NCI-H2171 treated with DMSO at 0.1 percent for 48 hours (cell line): ENCODE data around the gene SYNGR3.
"Not testable (repeated sequence)": the region's sequence is repeated elsewhere in the genome, so short reads cannot be mapped to it uniquely, and the experiment has no call there.

Experiments used
- DNase-seq: peaks from one replicate; lab custom pipeline; 2025; lab: John Stamatoyannopoulos, UW

The SYNGR3 gene

DNA sequence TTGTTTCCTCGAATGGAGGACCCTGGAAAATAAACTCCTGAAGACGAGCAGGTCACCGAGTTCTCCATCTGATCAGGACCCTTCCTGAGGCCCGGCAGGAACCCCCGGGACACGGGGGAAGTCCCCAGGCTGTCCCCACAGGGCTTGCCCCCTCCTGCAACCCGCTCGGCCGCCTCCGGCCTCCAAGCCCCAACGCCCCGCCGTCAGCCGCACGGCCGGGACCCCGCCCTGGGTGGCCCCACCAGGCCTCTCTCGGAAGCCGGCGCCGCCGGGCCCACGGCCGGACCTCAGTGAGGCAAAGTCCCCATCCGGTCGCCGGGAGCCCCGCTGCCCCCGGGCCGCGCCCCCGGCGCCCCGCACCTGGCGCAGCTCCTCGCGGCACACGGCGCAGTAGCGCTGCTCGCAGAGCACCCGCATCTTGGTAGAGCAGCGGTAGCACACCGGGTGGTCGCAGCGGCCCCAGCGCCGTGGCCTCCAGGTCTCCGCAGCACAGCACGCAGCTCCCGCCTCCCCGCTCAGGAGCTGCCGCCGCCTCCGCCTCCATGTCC, 19.5 kb downstream of the SYNGR3 start:
- DNase-seq = no peak

DNA sequence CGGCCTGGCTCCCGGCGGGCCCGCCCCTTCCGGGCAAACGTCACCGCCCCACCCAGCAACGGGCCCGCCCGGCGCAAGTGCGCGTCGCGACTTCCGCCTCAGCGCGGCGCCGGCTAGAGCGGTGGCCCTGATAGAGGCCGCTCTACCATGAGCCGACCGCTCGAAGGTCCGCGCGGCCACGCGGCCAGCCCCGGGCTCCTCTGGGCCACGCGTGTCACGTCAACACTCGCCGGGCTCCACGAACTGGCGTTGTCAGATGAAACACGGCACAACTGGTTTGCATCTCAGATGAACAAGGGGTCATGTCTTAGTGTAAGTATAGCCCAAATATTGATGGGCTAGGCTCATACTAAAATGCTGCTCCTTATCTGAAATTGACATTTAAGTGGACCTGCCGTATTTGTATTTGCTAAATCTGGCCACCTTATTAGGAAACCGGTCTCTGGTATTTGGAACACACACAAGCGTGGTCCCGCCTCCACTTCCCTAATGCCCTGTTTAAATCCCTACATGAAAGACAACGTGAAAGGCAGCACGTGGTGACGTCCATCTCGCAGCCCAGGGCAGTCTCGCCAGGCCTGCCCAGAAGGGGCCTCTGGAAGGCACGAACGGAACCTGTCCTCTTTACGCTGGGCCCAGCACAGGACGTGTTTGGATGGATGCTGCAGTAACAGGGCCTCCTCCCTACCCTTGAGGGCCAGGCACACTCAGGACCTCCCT, 20.2 kb downstream of the SYNGR3 start, which contains the start of gene ZNF598:
TSS of gene ZNF598 (minus strand) at position 31 of the 720 bp plus-strand sequence.
- DNase-seq = peak; percentile 80

DNA sequence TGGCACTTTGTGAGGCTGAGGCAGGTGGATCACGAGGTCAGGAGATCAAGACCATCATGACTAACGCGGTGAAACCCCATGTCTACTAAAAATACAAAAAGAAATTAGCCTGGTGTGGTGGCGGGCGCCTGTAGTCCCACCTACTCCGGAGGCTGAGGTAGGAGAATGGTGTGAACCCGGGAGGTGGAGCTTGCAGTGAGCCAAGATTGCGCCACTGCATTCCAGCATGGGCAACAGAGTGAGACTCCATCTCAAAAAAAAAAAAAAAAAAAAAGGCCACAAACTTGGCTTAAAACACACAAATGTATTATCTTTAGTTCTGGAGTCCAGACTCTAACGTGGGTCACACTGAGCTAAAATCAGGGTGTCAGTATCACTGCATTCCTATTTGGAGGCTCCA, 22.0 kb downstream of the SYNGR3 start:
- not testable (repeated sequence) for DNase-seq

DNA sequence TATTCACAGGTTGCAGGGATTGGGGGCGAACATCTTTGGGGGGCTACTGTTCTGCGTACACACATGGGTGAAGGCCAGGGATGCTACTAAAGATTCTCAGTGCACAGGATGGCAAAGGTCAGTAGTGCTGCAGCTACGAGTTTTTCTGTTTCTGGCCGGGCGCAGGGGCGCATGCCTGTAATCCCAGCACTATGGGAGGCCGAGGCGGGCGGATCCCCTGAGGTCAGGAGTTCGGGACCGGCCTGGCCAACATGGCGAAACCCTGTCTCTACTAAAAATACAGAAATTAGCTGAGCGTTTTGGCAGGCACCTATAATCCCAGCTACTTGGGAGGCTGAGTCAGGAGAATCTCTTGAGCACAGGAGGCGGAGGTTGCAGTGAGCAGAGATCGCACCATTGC, 23.8 kb downstream of the SYNGR3 start:
- DNase-seq = no peak

DNA sequence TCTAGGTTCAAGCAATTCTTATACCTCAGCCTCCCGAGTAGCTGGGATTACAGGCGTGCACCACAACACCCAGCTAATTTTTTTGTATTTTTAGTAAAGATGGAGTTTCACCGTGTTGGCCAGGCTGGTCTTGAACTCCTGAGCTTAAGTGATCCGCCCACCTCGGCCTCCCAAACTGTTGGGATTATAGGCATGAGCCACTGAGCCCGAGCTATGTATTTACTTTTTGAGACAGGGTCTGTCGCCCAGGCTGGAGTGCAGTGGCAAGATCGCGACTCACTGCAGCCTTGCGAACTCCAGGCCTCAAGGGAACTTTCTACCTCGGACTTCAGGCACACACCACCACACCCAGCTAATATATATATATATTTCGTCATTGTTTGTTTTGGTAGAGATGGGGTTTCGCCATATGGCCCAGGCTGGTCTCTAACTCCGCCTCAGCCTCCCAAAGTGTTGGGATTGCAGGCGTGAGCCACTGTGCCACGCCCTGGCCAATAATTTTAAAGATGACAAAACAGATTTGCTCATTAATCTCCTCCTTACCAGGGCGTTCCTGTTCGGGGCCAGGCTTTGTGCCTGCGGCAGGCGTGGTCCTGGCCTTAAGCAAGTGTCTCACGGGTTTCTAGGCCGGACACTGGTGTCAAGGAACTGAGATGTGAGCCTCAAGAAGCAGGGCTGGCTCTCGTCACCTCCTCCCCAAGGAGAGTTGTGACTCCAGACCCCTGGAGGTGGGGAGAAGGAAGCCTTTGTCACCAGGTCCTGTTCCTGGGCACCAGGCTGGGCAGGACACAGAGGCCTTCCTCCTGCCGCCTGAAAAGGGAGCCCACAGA, 25.6 kb downstream of the SYNGR3 start:
- DNase-seq = peak; percentile 67

DNA sequence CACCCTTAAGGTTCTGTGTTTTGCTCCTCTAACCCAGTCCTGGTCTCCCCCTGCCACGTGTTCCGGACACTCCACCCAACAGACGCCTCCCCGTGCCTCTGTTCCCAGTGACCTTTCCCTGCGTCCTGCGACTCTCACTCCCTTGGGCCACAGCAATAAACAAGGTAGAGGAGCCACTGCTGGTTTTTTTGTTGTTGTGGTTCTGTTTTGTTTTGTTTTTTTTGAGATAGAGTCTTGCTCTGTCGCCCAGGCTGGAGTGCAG, 26.1 kb downstream of the SYNGR3 start:
- DNase-seq = no peak

DNA sequence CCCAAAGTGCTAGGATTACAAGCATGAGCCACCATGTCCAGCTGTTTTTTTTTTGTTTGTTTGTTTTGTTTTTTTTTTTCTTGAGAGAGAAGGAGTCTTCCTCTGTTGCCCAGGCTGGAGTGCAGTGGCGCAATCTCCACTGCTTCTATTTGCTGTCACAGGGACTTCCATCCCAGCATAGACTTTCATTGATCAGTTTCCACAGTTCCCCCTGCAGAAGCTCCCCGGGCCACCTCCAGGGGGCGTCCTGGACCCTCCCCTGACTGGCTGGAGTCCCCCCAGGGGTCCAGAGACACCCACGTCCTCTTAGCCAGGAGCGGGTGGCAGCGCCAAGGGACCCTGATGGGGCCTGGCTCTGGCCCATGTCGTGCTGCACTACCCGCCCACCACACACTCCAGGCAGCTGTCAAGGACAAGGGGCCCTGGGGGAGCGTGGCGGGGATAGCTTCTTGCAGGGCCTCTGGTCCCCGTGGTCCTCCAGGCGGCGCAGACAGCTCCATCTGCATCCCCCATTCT, 26.7 kb downstream of the SYNGR3 start:
- DNase-seq = no peak

DNA sequence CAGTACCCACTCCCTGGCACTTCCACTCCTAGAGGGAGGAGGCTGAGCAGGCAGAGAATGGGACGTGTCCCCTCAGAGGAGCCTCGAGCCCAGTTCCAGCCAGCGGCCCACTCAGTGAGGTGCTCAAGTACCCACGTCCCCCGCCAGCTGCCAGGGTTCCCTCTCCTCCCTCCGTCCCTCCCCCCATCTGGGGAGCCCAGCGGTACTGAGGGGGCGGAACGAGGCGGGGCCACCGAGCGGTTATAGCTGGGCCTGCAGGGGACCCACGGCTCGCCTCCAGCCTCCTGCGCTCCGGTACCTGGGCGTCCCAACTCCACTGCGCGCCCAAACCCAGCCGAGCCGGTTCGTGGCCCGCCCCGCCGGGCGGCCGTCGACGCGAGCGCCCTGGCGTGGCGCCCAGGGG, 29.7 kb downstream of the SYNGR3 start, which contains the start of gene NPW:
TSS of gene NPW (plus strand) at position 268 of the 403 bp plus-strand sequence.
- DNase-seq = peak; percentile 69

DNA sequence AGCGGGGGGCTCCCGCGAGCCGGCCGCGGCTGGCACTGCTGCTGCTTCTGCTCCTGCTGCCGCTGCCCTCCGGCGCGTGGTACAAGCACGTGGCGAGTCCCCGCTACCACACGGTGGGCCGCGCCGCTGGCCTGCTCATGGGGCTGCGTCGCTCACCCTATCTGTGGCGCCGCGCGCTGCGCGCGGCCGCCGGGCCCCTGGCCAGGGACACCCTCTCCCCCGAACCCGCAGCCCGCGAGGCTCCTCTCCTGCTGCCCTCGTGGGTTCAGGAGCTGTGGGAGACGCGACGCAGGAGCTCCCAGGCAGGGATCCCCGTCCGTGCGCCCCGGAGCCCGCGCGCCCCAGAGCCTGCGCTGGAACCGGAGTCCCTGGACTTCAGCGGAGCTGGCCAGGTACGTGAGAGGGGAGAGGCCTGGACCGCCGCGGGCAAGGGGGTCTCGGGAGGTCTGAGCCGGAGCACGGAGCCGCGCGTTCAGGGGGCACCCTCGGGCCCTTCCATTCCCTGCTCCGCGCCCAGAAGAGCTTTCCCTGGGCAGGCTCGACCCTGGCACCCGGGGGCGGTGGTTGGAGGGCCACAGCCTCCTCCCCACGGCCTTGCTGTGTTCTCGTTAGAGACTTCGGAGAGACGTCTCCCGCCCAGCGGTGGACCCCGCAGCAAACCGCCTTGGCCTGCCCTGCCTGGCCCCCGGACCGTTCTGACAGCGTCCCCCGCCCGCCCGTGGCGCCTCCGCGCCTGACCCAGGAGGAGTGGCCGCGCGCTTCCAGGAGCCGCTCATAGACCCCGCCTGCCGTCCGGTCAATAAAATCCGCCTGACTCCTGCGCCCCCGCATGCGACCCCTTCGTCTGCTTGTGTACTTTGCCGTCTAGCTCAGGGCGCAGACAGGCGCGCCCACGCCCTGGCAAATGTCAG, 30.4 kb downstream of the SYNGR3 start:
- peak; percentile 51 for DNase-seq

DNA sequence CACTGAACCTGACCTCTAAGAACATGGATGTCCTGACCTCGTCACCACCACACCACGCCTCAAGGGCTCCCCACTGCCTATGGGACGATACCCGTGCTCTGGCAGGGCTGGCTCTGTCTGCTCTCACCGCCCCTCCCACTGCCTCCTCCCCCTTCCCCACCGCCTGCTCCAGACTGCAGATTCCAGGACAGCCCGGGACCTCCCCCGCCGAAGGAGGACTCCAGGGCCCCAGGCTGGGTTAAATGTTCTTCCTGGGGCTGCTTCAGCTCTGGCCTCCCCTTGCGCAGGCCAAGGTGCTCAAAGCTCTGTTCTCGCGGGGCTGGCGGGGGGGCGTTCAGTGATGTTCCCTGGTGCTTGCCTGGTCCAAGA, 32.9 kb downstream of the SYNGR3 start:
- no peak for DNase-seq

DNA sequence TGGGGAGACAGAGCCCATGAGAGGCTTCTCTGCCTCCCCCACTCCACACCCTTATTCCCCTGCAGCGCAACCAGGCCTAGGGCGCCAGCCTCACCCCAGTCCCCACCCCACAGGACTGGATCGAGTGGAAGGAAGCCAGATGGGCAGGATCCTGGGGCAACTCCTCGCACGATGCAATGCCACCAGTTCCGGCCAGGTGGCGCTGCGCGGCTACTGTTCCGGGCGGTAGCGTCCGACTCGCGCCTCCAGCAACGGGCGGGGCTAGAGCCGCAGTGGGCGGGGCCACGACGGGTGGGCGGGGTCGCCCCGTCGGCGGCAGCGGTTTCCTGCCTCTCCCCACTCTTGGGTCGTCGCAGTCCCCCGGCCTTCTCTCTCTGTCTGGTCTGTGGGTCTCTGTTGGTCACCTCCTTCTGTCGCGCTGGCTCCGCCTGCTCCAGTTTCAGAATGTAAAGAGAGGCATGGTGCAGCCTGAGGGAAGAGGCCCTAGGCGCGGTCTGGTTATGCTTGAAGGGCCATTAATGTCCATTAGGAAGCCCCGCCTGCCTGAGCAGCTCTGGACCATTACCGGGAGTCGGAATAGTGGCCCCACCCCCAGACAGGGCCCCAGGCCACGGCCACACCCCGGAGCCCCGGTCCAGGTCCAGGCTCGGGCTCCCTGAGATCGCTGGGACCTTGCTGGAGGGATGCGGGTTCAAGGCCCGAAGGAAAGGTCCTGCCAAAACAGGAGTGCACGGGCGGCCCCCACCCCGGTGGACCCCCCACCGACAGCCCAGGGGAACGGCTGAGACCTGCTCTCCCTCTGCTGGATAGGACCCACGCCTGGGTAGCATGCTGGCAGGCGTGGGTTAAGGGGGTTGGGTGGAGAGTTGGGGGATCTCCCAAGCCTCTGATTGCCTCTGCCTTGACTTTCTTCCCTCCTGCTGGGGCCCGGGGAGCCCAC, 33.6 kb downstream of the SYNGR3 start:
- peak; percentile 86 for DNase-seq

DNA sequence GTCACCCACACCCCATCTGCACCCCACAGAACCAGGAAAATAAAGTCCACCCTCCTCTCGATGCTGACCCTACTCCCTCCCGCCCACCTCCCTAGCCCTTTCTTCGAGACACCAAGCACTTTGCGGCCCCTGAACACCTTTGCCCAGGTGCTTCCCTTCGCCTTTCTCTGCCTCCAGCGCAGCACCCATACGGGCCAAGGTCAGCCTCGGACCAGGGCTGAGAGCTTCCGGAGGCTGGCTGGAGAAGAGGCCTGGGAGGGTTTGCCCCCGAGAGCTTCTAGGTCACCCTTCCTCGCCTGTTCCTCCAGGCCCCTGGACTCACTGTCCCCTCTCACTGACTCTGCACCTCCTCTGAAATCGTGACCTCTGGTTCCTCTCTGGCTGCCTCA, 34.3 kb downstream of the SYNGR3 start:
- DNase-seq = no peak

DNA sequence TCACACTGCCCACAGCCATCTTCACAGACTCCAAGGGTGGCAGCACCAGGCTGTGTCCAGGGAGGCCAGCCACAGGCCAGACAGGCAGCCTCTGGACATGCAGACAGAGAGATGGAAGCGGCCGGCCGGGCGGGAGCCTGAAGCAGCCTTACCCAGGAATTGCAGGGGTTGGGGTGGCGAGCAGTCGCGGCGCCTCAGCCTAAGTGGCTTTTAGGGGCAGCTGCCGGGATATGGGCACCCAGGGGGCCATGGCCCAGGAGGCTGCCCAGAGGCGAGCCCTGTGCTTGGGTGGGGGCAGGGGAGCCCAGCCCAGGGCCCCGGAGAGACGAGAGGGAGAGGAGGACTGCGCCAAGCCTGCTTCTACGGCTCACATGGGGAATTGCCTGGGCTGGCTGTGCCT, 35.5 kb downstream of the SYNGR3 start:
- no peak for DNase-seq

DNA sequence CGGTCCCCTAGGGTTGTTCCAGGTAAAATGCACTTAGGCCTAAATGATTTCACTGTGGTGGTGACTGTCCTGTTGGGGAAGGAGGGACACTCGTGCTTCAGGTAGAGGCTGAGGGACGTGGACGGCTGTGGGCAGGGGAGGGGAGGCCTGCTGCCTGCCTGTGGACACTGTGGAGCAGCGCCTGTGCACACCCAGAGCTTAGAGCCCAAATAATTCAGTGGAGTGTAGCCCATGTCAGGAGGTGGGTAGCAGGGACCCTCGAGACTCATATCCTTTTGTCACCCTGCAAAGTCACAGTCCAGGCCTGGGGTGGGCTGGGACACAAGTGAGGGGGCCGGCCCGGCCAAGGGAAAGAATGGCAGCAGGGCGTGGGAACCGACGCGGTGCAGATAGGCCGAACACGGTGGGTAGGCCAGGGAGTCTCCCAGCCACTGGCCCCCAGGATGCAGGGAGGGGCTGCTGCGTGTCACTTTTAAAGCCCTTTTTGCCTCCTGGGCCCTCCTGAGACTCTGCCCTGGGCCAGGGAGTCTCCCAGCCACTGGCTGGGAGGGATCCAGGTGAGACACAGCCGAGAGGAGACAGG, 36.2 kb downstream of the SYNGR3 start:
- DNase-seq = no peak

DNA sequence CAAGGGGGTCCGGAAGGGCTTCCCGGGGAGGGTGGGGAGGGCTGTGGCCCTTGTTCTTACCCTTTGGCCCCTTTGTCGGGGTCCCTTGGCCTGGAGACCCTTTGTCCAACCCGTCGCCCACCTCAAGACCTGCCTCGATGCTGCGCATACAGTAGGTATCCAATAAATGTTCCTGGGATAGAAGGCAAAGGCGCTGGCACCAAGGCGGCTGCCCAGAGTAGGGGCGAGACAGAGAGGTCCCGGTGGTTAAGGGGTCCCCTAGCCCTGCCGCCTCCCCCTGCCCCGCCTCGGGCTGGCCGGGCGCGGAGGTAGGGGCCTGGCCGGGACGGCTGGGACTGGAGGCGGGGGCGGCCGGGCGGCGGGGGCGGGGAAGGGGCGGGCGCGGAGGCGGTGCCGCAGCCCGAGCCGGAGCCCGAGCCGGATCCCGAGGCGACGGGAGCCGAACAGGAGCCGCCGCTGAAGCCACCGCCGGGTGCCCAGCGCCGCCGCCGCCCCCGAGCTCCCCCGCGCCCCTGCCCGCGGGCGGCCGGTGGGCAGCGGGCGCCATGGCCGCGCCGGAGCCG, 36.8 kb downstream of the SYNGR3 start, which contains the start of gene NHERF2:
TSS of gene NHERF2 (plus strand) at position 442 of the 563 bp plus-strand sequence. CDS start at position 546, 104 bp downstream.
- DNase-seq = no peak

DNA sequence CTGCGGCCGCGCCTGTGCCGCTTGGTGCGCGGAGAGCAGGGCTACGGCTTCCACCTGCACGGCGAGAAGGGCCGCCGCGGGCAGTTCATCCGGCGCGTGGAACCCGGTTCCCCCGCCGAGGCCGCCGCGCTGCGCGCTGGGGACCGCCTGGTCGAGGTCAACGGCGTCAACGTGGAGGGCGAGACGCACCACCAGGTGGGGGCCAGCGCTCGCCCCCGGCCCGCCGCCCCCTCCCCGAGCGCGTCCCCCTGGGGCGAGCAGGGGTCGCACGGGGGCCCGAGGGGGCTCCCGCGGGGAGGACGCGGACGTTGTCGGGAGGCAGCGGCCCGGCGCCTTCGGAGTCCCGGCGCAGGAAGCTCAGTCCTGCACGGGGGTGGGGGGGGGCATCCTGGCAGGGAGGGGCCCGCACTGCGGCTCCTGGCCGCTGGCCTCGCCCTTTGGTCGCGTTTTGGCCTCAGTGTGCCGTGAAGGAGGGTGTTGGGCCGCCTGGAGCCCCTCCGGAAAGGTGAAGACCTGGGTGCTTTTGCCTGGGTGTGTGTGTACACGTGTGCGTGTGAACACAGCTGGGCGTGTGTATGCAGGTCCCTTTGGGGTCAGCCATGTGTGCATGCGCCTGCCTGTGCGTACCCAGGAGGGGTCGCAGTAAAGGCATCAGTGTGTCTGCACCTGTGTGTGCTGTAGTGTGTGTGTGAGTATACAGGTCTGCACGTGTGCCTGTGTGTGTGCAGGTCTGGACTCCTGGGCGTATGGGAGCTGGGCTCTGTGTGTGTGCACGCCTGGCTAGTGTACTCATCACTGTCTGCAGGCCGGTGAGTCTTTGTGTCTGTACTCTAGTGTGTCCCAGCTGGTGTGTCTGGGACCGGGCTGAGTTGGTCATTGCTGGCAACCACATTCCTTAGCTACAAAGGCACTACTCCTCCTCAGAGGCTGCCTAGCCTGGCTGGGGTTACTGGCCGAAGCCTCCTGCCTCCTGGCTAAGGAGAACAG, 37.5 kb downstream of the SYNGR3 start:
- peak; percentile 34 for DNase-seq

DNA sequence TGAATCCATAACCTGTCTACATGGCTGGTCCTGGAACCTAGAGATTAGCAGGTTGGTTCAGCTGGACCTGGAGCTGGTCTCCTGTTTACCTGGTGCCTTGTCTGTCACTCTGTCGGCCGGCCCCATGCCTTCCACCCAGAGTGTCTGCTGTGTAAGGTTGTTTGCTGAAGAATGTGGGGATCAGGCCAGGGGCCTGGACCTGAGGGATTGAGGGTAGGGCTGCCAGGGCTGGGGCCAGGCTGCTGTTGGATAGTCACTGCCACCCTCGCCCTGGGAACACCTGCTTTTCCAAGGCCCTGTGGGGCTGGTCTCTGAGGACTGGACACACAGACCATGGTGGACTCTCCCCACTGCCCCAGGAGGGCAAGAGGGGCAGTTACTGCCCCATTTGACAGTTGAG, 38.4 kb downstream of the SYNGR3 start:
- no peak for DNase-seq

DNA sequence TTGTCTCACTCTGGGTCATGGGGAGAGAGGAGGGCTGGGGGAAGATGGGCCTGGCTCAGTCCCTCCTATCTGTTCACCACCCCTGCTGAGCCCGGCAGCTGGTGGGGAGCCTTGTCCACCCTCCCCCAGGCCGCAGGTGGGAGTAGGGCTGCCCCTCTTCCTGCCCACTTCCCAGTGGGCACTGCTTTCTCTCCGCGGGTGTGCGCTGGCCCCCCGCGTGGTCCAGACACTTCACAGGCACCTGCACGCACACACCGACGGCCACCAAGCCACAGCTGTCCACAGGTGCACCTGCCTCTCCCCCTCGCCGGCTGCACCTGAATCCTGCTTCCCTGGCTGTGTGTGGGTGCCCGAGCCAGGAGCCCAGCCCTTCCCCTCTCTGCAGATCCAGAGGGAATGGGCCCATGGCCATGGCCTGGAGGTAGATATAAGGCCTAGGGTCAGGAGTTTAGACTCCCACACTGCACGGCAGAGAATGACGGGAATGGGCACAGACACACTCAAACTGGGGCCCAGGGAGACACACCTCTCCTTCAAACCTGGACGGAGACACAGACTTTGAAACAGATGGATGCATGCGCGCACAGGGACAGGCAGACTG, 39.0 kb downstream of the SYNGR3 start:
- no peak for DNase-seq
